HG02623 (cell line): ENCODE data around the gene FHL3.
A peak's percentile ranks its signal among the peaks of the same experiment; 100 is the strongest.
"Not testable (repeated sequence)": the region's sequence is repeated elsewhere in the genome, so short reads cannot be mapped to it uniquely, and the experiment has no call there.

Source experiments
- ATAC-seq: cut with Tn5 transposase; IDR thresholded peaks from one replicate; pipeline ENCODE4 v1.9.1; 2021; ENCODE audit warnings: moderate library complexity; ENCODE audit not compliant: unreplicated experiment

Gene FHL3

GRCh38 chr1:37995751-37996345 lies 9.5 kb downstream of the FHL3 start:
- ATAC-seq, result no peak

GRCh38 chr1:37994886-37995566 lies 10.3 kb downstream of the FHL3 start:
- ATAC-seq, result no peak

GRCh38 chr1:37989361-37989930 lies 15.9 kb downstream of the FHL3 start:
- peak; percentile 15 for ATAC-seq

- no peak for ATAC-seq
These were observed 17.6 kb downstream of the FHL3 start for GRCh38 chr1:37987679-37988078.

GRCh38 chr1:37983546-37983945 lies 21.8 kb downstream of the FHL3 start:
- ATAC-seq, result no peak

- no peak for ATAC-seq
These were observed 26.8 kb downstream of the FHL3 start for GRCh38 chr1:37978541-37978940.

- not testable (repeated sequence) for ATAC-seq
These were observed 30.2 kb downstream of the FHL3 start for GRCh38 chr1:37975083-37975482.

- no peak for ATAC-seq
These were observed 30.7 kb downstream of the FHL3 start for GRCh38 chr1:37974567-37974966.

- ATAC-seq, result not testable (repeated sequence)
These were observed 31.6 kb downstream of the FHL3 start for GRCh38 chr1:37973684-37974083.

- ATAC-seq, result no peak
These were observed 40.0 kb downstream of the FHL3 start for GRCh38 chr1:37965301-37965700.

GRCh38 chr1:37964106-37964505 lies 41.2 kb downstream of the FHL3 start:
- ATAC-seq, result not testable (repeated sequence)

- ATAC-seq, result no peak
These were observed 46.6 kb downstream of the FHL3 start for GRCh38 chr1:37958690-37959089.

- ATAC-seq, result no peak
These were observed 49.6 kb downstream of the FHL3 start for GRCh38 chr1:37955685-37956084.

GRCh38 chr1:37954316-37954971 lies 50.9 kb downstream of the FHL3 start:
- ATAC-seq, result no peak

GRCh38 chr1:37952738-37953137 lies 52.6 kb downstream of the FHL3 start:
- no peak for ATAC-seq

- ATAC-seq, result no peak
These were observed 53.3 kb downstream of the FHL3 start for GRCh38 chr1:37951783-37952624.

- ATAC-seq, result no peak
These were observed 54.1 kb downstream of the FHL3 start for GRCh38 chr1:37951041-37951782.

- no peak for ATAC-seq
These were observed 55.7 kb downstream of the FHL3 start for GRCh38 chr1:37949524-37950152.

- ATAC-seq, result no peak
These were observed 56.5 kb downstream of the FHL3 start for GRCh38 chr1:37948841-37949240.

GRCh38 chr1:37948166-37948565 lies 57.1 kb downstream of the FHL3 start:
- ATAC-seq, result no peak
